Cardiac fibroblast (primary cell): ENCODE data around the gene TRPV6.

Source experiments
- DNase-seq, 2 donors: peaks; one replicate each; pipeline versions ENCODE4 v3.0.0 to v3.0.0-alpha.2; 2010; ENCODE audit warnings: low read depth in 2 of 2
- H3K4me3 ChIP-seq, 2 donors: replicated peaks in 1 of 2; 1 replicate in 1 of 2; 2 replicates in 1 of 2; pipeline ENCODE4 v1.5.1; 2011; ENCODE audit warnings: low read depth in 2 of 2, low read length in 2 of 2, mild to moderate bottlenecking in 2 of 2, moderate library complexity in 1 of 2
- TF ChIP-seq, protein P1 (sequence below): IDR thresholded peaks from one replicate; pipeline ENCODE4 v1.5.1; 2011; ENCODE audit warnings: low read depth, mild to moderate bottlenecking, low read length, inconsistent platforms

The TRPV6 gene

DNA sequence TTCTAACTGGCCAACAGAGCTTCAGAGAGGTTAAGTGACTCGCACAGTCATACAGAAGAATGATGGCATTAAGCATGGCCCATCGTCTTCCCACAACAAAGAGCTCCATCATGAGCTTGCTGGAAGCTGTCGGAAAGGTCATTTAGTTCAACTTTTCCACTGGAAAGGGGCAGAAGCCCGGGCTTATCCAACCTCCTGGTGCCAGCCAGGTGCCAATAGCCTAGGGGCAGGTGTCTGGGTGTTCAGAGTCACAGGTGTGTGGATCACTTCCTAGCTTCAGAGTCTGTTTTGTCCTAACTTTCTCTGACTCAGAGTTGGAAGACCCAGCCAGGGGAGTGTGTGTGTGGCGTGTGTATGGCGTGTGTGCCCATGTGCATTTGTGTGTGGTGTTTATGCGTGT is 1.3 kb upstream of the TRPV6 start:
- H3K4me3 ChIP-seq, result no peak overlapping the region
- TF ChIP-seq, protein P1, sequence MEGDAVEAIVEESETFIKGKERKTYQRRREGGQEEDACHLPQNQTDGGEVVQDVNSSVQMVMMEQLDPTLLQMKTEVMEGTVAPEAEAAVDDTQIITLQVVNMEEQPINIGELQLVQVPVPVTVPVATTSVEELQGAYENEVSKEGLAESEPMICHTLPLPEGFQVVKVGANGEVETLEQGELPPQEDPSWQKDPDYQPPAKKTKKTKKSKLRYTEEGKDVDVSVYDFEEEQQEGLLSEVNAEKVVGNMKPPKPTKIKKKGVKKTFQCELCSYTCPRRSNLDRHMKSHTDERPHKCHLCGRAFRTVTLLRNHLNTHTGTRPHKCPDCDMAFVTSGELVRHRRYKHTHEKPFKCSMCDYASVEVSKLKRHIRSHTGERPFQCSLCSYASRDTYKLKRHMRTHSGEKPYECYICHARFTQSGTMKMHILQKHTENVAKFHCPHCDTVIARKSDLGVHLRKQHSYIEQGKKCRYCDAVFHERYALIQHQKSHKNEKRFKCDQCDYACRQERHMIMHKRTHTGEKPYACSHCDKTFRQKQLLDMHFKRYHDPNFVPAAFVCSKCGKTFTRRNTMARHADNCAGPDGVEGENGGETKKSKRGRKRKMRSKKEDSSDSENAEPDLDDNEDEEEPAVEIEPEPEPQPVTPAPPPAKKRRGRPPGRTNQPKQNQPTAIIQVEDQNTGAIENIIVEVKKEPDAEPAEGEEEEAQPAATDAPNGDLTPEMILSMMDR, result no peak
- no peak for DNase-seq

DNA sequence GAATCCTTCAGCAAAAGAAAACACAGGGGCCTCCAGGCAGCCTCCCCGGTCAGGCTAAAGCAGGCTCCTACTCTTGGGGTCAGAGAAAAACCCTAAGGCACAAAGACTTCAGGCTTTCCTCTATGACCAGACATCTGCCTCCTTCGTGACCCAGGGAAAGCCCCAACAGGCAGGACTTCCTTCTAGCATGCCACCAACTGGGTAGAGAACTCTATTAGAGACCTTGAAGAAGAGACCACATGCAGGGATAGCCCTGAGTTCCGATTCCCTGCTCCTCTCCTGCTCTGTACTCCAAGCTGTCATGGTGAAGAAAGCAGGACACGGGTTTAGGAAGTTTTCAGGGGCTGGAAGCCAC is 1.3 kb downstream of the TRPV6 start:
- no peak overlapping the region for H3K4me3 ChIP-seq
- DNase-seq, result no peak
- TF ChIP-seq, protein P1, result no peak

DNA sequence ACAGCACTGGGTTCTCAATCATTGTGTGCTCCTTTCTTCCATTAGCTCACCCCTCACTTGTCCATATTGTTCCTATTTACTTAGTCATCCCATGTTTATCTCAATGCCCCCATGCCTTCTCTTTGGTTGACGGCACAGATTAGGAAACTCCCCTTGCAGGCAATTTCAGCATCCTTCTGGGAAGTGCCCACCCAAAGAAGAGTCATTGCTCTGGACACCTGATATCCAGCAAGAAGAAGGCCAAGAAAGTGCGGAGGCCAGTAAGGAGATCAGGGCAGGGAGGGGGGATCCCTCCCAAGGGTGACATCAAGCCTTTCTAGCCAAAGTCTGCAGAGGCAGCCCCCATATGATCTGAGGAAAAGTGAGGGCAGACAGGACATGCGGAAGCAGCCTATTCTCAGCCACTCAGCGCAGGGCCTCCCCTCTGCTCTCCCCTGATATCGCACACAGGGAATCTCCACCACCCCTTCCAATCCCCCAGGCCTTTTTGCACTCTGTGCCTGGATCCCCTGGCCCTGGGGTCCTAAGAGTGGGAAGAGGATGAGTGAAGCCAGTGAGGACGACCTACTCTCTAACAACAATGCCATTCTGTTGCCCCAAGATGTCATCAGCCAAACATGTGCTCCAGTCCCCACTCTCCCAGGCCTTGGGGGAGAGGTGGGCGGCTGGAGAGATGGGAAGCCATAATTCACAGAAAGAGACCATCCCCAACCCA is 1.8 kb downstream of the TRPV6 start:
- DNase-seq, result no peak
- TF ChIP-seq, protein P1, result no peak
- no peak overlapping the region for H3K4me3 ChIP-seq

DNA sequence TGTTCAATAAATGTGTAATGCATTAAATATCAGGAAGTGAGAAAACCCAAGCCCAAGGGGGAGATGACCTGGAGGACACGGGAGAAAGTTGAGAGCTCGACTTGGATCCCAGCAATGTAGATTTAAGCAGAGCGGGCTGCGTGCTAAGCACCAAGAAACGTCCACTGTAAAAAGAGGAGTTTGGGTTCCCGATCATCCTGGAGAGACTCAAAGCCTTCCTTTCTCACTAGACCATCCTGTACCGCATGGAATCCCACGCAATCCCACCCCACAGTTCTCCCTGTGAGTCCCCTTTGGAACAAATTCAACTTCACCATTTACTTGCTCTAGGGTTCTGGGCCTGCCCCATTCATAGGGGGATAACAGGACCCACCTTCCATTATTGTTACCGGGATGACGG is 2.4 kb downstream of the TRPV6 start:
- no peak overlapping the region for H3K4me3 ChIP-seq
- TF ChIP-seq, protein P1, result no peak
- no peak for DNase-seq

DNA sequence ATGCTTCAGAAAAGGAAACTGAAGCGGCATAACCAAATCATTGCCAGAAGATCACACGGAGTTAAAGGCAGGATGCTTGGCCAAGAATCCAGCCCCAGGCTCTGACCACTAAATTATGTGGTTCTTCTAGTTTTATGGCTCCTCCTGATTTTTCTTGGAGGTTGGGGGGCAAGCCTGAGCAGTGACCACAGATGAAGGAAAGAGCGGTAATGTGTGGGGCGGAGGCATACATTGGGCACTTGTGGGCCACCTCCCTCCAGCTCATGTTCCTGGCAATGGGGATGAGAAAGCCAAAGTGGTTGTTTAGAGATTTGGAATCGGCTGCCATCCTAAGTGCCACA is 3.2 kb downstream of the TRPV6 start:
- no peak for DNase-seq
- TF ChIP-seq, protein P1, result no peak
- H3K4me3 ChIP-seq, result no peak overlapping the region

DNA sequence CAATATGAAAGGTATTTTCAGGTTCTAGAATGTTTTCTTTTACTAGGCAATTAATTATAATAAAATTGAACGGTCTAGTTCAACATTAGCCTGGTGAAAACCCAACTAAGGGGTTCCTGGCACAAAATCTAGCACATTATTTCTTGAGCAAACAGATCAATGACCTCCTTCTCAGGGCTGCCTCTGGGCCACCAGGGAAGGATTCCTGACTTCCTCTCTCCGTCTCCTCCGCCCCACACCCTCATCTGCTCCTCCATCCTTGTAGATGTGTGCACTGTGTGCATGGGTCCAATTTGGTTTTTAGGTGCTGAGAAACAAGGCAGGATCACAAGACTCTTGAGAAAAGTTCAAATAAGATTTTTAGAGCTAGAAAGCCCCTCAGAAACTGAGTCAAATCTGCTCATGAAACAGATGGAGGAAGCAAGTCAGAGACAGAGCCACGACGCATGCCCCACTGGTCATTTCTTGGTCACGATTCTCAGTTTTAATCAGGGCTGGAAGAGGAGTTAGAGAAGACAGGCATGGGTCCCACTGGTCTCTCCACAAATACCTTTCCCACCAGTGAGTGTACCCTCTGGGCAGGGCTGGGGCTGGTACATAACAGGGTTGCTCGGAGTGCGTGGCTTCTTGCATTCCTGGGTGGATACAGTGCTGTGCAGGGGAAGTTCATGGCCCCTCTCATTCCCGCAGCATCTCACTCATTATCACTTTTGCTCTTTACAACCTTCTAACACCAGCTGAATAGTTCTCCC is 3.8 kb downstream of the TRPV6 start:
- TF ChIP-seq, protein P1, result no peak
- DNase-seq, result no peak
- no peak overlapping the region for H3K4me3 ChIP-seq
